Liver (tissue), 2 donors: ENCODE measurements around the gene NRG3.

Experiments
- ATF3 ChIP-seq: IDR thresholded peaks from 2 replicates; pipeline ENCODE4 v1.6.1; 2016; ENCODE audit warnings: antibody characterized with exemption
- MAX ChIP-seq: IDR thresholded peaks from 2 replicates; pipeline ENCODE4 v1.6.1; 2016; ENCODE audit warnings: antibody characterized with exemption
- donor health status: healthy.

DNA sequence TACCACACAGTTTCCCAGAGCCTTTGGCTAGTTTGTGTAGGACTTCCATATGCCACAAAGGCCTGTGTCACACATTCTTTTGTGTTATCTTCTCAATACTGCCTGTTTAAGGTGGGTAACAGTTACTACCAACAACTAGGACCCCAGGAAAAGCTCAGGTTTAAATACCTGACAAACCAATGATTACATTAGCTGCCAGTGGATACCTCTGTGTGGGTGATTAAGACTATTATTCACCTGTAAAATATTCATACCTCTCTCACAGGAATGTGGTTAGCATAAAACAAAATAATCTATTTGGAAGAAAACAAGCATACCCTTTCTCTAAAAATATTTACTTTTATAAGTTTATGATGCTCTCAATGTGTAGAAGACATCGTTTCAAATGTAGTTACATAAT, 1007.7 kb downstream of the NRG3 start:
- no peak for TF ChIP-seq MAX
- TF ChIP-seq ATF3, result no peak
